EH (cell line): ENCODE data around the gene ATF6B.
"Not testable (repeated sequence)": the region's sequence is repeated elsewhere in the genome, so short reads cannot be mapped to it uniquely, and the experiment has no call there.

ENCODE experiments used
- DNase-seq: peaks from one replicate; pipeline ENCODE4 v3.0.0-alpha.2; 2015; ENCODE audit warnings: low read depth

ATF6B gene

DNA sequence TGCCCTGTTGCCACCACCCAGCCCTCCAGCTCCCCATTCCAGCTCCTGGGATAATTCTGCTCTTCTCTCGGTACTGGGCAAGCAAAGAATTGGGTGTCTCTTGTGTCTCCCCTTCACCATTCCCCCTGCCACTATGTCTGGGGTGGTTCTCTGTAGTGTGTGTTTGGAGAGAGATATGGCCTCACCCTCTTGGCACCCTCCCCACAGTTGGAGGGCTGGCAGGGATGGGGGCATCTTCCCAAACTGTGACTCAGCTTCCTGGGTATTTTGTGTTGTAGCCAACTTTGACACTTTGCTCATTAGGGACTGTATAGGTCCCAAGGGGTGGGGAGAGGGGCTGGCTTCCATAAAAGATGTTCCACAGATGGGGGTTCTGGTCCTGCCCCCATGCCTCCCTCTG is 20.6 kb downstream of the ATF6B start:
- peak; percentile 59 for DNase-seq

DNA sequence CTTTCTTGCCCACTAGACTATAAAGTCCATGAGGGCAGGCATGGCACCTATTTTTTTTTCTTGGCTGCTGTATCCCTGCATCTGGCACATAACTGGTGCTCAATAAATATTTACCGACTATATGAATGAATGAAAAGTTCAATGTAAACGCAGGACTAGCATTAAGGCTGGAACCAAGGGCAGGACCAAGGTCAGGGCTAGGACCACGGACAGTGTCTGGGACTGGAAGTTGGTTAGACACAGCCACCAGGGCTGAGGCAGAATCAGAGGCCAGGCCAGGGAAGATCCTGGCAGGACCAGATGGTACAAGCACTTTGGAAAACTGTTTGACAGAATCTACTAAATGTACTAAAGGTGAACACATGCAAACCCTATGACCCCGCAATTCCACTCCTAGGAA is 22.6 kb downstream of the ATF6B start:
- peak; percentile 56 for DNase-seq

DNA sequence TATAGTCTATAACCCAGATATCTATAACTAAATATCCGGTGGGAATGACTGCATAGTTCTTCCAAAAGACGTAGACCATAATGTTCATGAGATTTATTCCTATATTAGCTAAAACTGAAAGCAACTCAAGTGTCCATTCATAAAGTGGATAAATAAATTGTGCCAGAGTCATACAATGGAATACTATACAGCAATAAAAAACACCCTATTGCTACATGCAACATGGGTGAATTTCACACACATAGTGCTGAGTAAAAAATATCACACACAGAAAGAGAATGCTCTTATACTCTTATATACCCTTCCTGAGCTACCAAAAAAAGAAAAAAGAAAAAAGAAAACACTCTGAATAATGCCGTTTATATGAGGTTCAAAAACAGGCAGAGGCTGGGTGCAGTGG is 25.8 kb downstream of the ATF6B start:
- DNase-seq = no peak

DNA sequence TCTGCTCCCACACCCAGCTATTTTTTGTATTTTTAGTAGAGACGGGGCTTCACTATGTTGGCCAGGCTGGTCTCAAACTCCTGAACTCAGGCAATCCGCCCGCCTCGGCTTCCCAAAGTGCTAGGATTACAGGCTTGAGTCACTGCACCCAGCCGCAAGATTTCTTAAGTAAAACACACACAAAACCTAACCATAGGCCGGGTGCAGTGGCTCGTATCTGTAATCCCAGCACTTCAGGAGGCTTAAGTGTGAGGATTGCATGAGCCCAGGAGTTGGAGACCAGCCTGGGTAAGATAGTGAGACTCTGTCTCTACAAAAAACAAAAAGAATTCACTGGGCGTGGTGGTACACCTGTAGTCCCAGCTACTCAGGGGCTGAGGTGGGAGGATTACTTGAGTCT is 27.8 kb downstream of the ATF6B start:
- DNase-seq = not testable (repeated sequence)

DNA sequence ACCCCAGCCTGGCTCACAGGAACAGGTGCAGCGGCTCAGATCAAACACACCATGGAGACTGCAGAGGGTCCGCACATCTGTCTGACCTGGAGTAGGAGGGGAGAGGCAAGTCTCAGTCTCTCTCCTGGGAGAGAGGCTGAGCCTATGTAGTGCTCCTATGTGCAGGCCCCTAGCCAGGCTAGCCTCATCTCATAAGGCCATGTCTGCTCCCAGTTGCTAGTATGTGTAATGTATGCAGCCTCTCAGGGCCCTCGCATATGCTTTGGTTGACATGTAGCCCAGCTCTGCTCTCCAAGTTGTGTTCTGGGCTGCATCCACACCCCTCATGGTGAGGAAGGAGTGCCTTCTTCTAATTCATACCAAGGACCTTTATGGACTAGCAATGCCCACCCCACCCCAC is 30.7 kb downstream of the ATF6B start:
- DNase-seq = no peak

DNA sequence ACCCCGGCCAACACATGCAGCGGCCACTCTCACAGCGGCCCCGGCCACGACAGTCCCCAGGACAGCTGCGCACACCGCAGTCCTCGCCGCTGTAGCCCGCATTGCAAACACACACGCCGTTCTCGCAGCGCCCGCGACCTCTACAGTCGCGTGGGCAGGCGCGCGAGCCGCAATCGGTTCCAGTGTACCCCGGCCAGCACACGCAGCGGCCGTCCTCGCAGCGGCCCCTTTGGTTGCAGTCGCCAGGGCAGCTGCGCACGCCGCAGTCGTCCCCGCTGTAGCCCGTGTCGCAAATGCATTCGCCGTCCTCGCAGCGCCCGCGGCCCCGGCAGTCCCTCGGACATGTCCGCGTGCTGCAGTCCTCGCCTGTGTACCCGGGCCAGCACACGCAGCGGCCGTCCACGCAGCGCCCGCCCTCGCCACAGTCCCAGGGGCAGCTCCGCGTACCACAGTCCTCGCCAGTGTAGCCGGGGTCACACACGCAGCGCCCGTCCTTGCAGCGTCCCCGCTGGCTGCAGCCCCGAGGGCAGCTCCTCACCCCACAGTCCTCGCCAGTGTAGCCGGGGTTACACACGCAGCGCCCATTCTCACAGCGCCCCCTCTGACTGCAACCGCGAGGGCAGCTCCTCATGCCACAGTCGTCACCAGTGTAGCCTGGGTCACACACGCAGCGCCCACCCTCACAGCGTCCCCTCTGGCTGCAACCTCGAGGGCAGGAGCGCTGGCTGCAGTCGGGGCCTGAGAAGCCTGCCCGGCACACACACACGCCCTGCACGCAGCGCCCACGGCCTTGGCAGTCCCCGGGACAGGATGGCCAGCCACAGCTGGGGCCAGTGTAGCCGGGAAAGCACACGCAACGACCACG is 31.4 kb downstream of the ATF6B start:
- DNase-seq = no peak

DNA sequence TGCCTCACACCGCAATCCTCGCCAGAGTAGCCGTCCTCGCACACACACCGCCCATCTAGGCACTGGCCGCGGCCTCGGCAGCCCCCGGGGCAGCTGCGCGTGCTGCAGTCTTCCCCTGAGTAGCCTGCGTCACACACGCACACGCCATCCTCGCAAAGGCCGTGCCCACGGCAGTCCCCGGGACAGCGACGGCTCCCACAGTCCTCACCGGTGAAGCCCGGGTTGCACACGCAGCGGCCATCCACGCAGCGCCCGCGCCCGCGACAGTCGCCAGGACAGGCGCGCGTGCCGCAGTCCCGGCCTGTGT is 32.0 kb downstream of the ATF6B start:
- DNase-seq = no peak

DNA sequence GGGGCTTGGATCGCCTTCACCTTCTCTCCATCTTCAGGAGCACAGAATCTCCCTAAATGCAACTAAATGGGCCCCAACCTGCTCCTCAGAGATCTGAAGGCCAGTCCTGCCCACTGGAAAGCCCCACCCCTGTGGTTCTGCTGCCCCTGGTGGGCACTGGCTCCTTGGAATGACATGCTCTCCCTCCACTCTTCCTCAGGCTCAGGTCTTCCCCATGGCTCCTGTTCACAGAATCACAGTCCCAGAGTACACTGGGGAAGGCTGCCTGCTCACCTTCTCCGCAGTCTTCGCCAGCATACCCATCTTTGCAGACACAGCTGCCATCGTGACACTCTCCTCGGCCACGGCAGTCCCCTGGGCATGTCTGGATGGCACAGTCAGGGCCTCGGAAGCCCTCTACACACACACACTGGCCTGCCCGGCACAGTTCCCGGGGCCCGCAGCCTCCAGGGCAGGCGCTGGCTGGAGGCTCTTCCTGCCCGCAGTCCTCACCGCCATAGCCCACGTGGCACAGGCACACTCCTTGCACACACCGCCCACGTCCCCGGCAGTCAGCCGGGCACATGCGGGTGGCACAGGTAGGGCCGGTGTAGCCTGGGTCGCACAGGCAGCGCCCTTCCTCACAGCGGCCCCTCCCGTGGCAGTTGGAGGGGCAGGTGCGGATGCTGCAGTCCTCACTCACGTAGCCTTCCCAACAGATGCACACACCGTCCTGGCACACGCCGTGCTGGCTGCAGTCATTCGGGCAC is 32.5 kb downstream of the ATF6B start:
- DNase-seq = no peak

DNA sequence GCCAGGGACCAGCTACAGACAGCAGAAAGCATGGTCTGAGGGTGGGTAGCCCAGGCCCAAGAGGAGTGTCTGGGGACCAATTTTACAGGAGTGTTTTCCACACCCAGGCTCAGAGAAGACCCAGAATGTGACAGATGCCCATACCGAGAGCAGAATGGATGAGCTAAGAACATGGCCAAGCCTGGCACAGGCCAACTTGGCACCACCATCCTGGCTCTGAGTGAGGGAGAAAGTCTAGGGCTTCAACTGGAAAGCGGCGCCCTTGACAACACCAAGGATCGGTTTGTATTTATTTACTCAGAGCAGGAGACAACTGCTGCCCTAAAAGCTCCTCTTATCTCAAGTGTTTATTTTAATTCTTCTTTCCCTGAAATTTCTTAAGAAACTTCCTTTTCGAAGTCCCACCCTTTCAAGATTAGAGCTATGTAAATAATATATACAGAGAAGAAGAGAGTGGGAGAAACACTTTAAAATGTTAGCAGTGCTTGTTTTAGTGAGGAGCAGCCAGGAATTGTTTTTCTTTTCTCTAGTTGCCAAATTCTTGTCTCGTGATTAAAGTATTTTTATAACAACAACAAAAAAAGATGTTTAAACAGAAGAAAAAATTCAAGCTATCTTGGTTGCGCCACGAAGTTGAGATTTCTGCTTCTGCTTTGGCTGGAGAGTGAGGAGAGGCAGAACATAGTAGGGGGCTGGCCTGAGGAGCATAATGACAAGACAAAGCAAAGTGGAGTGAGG is 35.1 kb downstream of the ATF6B start:
- peak; percentile 86 for DNase-seq

DNA sequence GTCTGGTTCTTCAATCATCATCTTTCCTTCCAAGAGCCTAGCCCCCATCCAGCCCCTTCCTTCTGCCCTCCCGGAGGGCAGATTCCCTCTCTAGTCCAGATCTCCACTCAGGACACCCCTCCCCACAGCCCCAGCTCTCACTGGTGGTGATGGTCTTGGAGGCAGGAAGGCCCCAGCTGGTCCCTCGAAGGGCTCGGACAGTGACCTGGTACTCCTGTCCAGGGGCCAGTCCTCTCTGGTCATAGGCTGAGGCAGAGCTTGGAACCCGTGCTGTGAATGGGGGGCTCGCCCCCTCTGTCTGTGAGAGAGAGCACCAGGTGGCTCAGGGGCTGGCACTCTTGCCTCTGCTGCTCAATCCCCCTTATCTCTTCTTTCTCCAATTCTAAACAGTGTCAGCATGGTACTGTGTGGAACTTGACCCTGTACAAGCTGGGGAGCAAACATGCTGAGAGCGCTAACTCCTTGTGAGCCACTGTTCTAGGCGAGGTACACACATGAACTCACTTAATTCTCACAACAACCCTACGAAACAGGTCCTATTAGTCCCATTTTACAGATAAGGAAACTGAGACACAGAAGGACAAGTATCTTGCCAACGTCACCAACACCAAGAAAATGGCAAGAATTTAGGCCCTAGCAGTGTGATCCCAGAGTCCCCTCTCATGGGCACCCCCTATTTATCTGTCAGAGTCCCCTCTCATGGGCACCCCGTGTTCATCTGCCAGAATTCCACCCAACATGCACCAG is 38.8 kb downstream of the ATF6B start:
- DNase-seq = no peak

DNA sequence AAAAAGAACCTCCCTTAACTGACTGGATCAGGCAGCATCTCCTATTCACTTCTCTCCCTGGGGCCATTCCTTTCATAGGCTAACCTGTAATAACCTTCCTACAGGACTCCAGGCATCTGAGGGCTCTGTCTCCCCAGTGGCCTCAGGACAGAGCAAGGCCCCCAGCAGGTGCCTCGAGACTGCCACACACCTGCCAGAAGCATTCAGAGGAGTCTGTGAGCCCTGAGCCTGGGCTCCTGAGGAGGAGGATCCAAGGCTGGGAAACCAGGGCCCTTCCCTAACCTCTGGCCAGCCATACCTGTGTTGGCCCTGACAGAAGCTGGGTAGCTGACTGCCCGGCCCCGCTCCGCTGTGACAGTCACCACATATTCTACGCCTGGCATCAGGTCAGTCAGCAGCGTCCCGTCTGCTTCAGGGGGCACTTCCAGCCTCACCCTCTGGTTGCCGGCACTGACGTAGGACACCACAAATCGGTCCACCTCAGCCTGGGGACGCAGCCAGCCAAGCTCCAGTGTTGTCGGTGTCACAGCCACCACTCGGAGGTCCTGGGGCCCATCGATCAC is 39.5 kb downstream of the ATF6B start:
- no peak for DNase-seq

DNA sequence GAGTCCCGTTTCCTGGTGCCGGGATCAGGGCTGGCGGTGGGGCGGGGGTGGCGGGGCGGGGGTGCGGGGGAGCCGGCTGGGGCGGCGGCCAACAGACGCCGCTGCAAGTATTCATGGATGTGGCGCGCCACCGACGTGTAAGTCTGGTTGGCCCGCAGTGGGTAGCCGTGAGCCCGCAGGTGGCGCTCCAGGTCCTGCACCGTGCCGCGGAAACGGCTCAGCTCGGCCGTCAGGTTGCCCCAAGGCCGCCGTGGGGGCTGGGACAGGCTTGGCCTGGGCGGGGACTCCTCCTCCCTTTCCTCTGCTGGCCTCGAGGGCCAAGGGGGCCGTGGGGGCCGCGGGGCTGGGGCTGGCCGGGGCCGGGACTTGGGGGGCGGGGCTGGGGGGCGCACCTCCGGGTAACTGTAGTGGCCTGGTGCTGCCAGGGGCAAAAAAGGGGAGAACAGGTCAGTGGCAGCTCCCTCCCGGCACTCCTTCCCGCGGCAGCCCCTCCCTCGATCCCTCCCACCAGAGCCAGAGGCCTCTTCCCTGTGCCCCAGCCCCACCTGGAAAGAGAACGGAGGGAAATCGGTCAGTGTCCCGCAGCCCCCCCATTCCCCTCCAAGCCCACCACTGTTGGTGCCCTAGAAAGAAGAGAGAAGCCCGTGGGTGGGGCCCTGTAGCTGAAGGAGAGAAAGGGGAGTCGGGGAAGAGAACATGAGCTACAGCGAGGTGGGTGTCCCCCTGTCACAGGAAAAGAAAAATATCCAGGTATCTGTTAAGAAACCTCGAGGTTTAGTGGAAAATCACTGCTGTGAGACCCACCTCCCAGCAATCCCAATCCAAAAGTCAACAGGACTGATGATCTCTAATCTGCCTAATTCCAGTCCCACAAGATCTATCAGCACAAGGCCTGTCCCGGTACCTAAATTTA is 40.2 kb downstream of the ATF6B start:
- DNase-seq = peak; percentile 70

DNA sequence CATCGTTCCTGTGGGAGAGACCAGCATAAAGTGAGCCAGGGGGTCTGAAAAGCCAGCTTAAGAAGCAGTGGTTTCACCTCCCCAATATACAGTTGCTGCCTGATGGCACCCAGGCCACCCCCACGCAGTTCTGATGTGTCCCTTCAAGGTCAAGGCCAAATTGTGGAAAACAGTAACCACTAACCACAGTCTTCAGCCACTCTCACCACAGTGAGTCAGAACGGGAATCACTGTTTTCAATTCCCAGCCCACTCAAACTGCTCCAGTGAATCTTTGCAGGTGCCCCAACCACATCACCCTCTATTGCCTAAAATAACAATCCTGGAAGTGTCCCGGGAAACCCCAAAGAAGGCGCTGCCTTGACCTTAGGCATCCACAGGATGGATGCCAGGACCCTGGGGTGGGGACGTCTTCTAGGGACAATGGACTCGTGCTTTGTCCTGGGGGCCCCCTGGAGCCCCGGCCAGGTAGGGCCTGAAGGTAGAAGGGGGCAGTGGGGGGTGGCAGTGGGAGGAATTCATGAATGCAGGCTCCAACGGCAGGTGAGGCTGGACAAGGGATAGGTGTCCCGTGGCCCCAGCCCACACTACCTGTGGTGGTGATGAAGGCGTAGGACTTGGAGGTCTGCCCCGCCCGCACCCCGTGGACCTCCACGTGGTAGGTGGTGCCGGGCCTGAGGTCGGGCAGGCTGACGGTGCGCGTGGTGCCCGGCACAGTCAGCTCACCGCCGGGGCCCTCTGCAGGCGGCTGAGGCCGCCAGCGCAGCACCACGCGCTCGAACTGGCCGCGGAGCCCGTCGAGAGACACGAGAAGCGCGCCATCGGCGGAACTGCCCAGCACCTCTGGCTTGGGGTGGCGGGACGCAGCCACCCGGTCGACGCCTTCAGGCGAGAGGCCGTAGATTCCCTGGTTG is 41.1 kb downstream of the ATF6B start:
- peak; percentile 85 for DNase-seq

DNA sequence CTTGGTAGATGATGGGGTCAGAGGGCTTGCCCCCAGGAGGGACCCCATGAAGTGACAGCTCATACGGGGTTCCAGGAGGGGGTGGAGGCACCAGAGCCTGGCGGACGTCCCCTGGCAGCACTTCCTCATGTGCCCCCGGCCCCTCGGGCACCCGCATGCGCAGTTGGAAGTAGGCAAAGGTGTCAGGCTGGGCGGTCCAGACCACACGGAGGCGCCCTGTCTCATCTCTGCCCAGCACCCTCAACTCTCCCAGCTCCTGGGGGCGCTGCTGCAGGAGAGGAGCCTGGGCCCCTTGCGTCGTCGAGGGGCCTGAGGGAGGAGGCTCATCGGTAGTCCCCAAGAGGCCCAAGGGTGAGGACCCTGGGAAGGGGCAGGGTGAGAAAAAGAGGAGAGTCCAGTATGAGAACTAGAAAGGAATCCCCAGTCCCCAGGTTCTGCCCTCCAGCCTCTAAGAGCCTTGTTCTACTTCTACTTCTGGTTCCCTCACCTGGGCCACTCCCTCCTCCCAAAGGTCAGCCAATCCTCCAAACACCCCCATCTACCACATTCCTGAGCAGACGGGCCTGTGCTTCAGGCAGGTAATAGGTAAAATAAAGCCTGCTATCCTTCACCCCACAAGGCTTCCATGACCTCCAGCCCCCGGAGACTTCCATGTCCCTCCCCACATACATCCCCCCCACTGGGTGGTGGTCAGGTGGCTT is 42.1 kb downstream of the ATF6B start:
- no peak for DNase-seq

DNA sequence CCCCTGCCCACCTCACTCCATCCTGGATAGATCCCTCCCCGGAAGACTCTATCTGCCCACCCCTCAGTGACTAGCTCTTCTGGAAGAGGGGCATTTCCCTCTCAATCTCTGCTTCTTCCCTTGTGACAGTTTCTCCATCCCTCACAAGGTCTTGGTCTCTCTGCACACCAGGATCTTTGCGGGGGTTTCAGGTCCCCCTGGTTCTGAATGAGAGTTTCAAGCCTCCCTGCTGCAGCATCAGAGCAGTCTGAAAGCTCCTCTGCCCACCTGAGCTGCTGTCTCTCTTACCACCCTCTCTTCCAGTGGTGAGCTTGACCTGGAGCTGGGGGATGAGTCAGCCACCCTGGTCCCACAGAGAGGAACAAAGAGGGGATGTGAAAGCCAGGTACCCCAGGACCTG is 43.3 kb downstream of the ATF6B start:
- no peak for DNase-seq

DNA sequence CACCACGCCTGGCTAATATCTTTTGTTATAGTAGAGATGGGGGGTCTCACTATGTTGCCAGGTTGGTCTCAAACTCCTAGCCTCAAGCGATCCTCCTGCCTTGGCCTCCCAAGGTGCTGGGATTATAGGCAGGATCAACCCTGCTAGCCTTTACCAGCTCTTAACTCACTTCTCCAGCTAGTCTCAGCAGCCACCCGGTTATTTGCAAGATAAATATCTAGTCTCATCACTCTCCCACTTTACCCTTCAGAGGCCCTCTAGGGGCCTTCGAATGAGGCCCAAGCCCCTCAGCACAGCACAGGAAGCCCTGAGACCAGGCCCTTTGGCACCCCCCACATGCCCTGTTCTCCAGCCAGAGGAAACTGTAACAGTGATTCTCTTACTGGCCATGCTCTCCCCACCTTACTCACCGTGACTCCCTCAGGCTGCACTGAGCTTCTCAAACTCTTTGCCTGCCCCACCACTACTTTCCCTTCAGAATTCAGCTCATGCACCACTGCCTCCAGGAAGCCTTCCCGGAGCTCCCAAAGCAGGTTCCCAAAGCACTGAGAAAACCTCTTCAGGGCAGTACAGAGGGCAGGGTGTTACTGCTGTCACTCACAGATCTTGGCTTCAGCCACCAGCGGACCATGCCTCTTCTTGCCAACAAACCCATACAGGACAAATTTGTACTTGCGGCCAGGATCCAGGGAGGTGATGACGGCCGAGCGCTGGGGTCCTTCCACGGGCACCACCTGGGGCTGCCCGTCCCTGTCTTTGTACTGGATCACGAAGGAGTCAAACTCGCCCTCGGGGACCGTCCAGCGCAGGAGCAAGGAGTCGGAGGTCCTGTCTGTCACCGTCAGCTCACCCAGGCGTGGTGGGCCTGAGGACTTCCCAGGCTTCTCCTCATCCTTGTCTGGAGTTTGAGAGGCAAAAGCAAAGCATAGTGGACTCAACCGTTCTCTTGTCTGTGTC is 44.0 kb downstream of the ATF6B start:
- DNase-seq = no peak

DNA sequence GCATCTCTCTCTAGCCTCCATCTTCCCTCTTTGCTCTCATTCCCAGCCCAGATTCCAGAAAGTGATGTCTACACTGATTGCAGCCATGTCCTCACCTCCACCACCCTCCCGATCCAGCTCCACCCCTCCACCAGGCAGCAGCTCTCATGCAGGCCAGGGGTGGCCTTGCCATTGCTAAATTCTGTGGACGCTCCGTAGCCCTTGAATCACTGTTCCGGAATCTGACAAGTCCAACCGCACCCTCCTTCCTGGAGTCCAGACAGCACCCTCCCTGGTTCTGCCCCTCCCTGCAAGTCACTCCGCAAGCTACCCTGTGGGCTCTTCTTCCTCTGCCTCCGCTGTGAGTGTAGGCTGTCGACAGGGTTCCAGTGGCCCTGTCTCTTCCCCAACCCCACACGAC is 45.1 kb downstream of the ATF6B start:
- peak; percentile 94 for DNase-seq

DNA sequence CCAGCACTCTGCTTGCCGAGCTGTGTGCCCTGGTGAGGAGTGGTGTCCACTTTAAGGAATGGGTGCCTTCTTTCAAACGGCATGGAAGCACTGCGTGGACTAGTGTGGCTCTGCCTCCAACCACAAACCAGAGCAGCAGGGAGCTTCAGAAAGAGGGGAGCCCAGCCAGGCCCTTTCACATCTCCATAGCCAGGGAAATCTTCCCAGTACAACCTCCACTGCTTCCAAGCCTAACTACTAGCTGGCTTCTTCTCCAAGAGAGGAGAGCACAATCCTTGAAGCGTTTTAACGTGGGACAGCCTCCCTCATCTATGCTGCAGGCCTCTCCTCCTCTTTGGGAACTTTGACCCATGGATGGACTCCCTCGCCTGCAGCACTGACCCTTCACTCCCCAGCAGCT is 45.6 kb downstream of the ATF6B start:
- DNase-seq = no peak
